ENCODE measurements around the gene HAUS2.
"Not testable (repeated sequence)": the region's sequence is repeated elsewhere in the genome, so short reads cannot be mapped to it uniquely, and the experiment has no call there.

HAUS2 gene

DNA sequence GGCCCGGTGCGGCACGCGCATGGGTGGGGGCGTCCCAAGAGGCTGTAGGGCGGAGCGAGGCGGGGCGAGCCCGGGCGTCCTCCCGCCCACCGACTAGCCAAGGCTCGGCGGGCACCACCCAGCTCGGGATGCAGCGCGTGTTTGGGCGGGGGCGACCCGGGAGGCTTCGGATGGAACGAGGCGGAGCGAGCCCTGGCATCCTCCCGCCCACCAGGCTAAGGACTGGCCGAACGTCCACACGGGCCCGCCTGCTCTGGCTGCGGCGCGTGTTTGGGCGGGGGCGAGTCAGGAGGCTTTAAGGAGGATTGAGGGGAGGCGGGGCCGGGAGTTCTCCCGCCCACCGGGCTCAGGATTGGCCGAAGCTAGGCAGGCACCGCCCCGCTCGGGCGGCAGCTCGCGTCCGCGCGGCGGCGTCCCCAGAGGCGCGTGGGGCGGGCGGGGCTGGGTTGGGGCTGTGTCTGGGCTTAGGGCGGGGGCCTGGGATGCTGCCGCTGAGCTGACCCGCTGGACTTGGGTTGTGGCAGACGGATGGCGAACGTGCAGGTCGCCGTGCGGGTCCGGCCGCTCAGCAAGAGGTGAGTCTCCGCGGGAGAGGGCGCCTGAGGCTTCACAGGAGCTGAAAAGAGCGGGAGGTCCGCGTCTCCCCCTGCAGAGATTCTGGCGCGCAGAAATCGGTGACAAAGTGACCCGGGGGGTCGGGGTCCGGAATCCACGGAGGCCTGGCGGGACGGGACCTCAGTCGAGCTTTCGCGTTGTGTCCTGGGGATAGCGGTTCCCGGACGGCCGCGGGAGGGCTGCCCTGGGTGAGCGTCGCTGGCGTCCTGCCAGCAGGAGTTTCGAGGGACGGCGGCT is 26.8 kb downstream of the HAUS2 start, which contains the start of gene STARD9:
Gene STARD9, plus strand, starts transcription at position 419 of the 852 bp plus-strand sequence. Its CDS starts 110 bp downstream, at position 529.
- DNase-seq (ENCODE audit: low spot score) (peak; percentile 99), FAIRE-seq (peak; percentile 35)

DNA sequence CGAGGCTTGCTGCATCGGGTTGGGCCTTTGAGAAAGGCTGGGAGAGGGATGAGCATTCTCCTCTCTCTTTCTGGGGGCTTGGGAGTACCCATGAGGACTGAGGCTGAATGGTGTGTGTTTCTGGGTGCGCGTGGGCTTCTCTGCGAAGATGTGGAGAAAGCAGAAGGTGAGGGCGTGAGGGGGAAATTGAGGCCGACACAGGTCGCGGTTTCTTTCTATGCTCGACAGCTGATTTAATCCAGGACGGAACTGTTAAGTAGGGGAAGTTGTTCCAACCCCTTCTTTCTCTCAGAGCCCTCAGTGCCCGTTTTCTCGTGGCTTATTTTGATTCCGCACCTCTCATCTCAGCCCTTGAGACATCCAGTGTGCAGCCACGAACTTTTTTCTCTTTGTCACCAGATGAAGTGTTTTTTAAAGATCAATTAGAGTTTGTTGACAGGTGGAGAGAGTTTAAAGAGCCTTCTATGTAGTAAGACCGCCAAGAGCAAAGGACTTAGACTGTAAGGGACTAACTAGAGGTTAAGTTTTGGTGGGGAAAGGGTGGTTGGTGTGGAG is 27.5 kb downstream of the HAUS2 start:
- FAIRE-seq, result no peak
- peak; percentile 10 for DNase-seq (ENCODE audit: low spot score)

DNA sequence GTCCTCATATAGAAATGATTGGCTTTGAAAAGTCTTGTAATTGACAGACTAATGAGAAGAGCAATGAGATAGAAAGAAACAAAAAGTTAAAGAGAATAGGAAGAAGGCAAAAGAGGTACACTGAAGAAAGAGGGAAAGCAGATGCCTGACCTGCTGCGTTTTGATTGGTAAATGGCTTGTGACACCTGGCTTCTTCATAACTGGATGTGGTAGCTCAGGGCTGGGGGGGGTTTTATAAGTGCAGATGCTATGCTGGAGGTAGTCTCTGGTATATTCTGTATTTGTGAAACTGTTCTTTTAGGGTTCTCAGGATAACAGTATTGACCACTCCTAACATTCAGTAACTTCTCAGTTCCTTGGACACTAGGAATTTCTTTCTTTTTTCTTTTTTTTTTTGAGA is 28.1 kb downstream of the HAUS2 start:
- no peak for DNase-seq (ENCODE audit: low spot score)
- no peak for FAIRE-seq

DNA sequence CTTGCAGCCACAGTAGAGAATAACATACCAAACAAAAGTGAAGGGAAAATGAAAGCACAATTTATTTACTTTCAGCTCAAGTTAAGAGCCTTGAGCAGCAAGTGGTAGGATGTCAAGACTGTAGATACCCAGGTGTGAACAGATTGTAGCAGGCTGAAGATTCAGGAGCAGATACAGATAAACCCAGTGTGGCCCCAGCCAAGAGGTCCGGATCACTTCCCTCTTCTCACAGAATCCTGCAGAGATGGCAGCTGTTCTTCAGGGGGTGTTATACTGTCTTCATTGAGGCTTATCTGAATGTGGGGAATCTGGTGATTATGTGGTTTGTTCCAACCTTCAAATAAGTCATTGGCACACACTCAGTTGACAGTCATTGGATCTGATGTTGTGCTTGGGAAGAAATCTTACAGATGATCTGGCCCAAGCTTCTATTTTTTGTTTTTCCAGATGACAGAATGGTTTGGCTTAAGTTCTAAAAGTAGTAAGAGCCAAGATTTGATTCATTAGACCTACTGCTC is 28.9 kb downstream of the HAUS2 start:
- no peak for DNase-seq (ENCODE audit: low spot score)
- no peak for FAIRE-seq

DNA sequence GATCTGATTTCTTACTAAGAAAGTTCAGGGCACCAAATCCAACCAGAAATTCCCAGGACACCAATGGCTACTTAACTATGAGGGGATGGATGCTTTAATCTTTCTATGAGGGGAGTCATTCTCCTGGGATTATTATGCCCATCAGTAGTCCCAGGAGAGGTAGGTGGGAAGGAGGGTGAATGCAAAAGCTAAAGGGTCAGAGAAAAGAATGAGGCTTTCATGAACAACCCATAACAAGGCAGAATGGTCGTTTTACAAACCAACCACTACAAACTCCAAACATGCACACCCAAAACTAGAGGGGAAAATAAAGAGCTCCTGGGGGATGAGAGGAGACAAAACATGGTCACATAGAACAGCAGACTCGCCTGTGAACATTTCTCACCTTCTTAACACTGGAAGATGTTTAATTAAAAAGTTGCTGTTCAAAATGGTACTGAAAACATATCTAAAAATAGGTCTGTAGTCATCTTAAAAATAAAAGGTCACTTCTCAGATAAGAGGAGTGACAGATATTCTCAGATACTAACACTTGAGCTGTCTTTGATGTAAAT is 30.4 kb downstream of the HAUS2 start:
- DNase-seq (ENCODE audit: low spot score) (no peak), FAIRE-seq (no peak)

DNA sequence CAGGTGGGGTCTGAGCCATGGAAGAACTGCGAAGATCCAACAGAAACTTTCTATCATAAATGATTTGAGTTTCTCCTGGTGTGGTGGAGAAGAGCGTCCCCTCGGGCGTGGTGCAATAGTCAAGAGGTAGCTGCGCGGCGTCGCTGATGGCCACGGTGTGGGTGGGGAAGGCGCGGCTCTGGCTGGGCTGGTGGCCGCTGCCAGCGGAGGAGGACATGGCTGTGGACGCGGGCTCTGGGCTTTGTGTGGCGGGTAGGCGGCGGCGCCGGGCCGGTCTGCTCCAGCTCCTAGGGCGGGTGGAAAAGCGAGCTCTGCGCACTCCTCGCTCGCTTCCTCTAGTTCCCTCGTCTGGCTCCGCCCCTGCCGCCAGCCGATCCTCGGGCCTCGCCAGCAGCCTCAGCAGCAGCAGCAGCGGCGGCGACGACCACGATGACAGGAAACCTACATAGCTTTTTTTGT is 32.7 kb downstream of the HAUS2 start:
- no peak for FAIRE-seq
- no peak for DNase-seq (ENCODE audit: low spot score)

DNA sequence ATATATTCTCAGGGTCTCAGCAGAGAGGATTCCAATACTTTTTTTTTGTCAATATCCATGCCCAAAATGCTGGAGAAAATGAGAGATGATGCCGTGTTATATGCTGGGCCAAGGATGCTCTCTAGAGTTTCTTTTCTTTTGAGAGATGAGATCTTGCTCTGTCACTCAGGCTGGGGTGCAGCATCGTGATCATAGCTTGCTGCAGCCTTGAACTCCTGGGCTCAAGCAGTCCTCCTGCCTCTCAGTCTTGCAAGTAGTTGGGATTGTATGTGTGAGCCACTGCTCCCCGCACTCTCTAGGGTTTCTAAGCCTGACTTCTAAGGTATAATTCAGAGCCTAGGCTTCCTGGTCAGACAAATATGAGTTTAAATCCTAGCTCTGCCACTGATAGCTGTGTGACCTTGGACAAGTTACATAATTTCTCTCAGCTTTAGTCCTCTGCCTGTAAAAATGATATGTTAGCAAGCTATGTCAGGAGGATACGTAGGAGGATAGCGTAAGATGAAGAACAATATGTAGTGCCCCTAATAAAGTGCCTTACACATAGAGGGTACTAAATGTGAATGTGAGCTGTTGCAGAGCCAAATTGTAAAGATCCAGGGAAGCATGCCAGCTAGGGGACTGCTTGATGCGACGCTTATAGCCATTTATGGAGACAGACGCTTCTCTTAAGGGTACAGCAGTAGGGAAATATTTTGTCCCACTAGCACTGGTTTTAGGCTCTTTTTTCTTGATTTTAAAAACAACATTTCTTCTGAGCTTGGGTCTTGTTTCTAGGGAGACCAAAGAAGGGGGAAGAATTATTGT is 34.1 kb downstream of the HAUS2 start:
- no peak for FAIRE-seq
- no peak for DNase-seq (ENCODE audit: low spot score)

DNA sequence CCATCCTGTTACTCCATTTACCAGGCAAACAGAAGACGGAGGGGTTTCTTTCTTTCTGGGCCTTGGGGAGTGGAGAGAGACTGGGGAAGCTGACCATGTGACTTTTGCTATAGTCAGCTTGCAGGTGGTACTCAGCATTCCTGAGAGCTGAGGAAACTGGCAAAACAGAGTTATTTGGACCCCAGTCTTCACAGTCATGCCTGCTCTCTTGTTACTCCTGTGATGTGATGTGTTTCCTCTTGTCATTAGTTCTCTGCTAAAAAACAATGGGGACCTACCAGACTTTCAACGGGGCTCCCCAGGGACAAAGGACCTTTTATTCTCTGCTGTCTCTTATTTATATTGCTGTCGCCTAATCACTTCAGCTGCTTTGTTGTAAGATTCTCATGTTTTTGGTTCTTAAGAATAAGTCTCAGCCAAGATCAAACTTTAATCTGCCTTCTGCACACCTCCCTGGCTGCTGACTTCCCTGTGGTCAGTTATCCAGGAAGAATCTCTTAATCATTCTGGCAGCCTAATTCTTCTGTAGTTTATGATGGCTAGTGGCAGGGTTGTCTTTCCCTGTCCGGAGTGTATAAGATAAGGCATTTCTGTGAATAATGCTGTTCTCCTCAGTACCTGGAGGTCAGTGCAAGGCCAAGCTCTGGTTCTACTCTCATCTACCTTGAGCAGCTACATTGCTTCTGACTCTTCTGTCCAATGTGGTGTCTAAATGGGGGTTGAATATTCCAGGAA is 35.6 kb downstream of the HAUS2 start:
- DNase-seq (ENCODE audit: low spot score) (no peak), FAIRE-seq (no peak)

DNA sequence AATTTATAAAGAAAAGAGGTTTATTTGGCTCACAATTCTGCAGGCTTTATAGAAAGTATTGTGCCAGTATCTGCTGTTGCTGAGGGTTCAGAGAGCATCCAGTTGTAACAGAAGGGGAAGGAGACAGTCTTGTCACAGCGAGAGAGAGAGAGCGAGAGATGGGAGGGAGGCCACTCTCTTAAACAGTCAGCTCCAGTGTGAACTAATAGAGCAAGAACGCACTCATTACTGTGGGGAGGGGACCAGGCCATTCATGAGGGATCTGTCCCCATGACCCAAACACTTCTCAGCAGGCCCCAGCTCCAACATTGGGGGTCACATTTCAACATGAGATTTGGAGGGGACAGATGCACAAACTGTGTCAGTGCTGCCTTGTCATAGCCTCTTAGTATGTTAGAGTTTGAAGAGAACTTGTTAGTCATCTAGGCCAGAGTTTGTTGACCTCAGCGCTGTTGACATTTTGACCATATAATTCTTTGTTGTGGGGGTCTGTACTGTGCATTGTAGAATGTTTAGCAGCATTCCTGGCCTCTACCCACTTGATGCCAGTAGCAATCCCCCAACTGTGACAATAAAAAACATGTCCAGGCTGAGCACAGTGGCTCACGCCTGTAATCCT is 42.1 kb downstream of the HAUS2 start:
- FAIRE-seq (no peak), DNase-seq (ENCODE audit: low spot score) (no peak)

DNA sequence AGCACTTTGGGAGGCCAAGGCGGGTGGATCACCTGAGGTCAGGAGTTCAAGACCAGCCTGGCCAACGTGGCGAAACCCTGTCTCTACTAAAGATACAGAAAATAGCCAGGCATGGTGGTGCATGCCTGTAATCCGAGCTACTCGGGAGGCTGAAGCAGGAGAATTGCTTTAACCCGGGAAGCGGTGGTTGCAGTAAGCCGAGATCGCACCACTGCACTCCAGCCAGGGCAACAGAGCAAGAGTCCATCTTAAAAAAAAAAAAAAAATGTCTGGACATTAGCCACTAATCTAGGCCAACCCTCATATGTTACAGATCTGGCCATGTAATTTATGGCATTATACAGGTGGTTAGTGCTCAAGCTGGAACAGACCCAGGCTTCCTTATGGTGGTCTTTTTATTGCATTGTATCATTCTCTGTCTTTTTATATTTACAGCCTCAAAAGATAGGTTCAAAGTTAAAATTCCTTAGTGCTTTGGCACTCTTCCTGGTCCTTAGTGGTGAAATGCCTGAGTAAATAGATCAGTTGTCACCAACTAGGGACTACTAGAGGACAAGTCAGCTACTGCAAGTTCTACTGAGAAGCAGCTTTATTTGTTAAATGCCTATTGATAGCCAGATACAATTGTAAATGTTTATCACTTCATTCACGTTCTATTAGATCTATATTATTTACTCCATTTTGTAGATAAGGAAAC is 42.7 kb downstream of the HAUS2 start:
- DNase-seq (ENCODE audit: low spot score) (peak; percentile 29), FAIRE-seq (no peak)

DNA sequence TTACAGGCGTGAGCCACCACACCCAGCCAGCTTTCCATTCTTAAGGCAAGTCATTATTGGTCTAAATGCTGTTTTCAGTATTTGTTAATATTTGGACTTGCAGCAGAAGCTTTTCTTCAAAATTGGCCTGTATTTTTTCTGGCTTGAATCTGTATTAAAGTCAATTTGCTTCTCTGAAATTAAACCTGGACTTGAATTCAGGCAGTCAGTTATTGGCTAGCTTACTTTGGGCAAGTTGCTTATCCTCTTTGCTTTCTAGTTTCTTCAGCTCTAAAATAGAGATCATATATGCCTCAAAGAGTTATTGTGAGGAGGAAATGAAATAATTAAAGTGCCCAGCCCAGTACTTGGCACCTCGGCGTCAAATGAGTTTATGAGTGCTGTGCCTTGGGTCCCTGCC is 44.1 kb downstream of the HAUS2 start:
- no peak for FAIRE-seq
- DNase-seq (ENCODE audit: low spot score), result no peak

DNA sequence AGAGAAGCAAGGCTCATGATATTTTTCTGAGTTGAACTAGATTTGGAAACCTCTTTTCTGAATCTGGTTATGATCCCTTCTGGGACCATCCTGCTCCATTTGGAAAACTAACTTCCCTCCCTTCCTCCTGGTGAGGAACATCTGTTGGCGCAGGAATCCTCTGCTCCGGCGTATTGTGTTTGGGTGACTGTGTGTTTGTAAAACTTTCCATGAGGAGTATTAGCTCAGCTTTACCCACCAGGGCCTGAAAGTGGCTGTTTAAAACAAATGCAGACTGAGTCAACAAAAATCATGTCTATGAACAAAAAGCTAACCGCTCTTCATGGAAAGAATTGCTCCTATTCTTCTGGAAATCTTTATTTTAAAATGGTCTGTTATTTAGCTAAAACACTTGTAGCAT is 44.5 kb downstream of the HAUS2 start:
- no peak for DNase-seq (ENCODE audit: low spot score)
- no peak for FAIRE-seq

DNA sequence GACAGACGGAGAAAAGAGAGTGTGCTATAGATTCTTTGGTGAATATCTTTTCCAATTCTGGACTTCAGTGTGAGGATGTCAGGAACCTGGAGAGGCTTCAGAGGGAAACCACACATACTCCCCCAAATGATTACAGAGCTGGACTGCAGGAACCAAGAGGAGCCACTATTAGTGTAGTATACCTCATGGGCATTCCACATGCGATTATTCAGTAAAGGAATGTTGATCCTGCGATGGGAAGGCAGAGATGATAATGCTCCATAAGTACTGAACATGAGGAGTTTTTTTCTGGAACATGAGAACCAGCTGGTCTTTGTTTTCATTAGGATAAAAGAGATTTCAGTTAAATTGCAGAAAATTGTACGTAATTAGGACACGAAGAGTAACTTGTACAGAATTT is 45.5 kb downstream of the HAUS2 start:
- no peak for FAIRE-seq

DNA sequence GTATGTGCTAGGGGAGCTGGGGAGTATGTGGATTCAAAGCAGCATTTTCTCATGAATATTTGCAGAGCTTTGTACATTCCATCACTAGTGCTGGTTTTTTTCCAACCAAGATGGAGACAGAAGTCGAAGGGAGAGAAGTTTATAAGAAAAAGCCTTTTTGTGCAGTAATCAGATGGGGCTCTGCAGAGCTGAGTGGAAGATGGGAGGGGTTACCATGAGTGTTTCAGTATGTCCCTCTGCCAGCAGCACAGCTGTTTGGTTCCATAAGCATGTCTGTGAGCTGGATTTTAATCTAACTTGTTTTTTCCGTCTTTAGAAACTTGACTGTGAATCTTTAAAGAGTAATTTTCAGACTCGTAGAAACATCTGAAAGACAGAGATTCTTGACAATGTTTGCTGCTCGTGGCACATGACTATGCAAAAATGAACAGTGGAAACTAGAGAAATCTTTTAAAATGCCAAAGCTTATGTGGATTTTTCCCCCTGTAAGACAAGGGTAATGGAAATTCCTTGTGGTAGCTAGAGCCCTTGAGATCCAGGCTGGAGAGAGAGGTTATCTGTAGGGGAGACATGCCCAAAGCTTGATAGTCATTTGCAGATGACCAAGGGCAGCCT is 47.1 kb downstream of the HAUS2 start:
- DNase-seq (ENCODE audit: low spot score) (no peak), FAIRE-seq (no peak)

More for the DNA sequence above, 45.5 kb downstream of the HAUS2 start:
- no peak for DNase-seq (ENCODE audit: low spot score)

DNA sequence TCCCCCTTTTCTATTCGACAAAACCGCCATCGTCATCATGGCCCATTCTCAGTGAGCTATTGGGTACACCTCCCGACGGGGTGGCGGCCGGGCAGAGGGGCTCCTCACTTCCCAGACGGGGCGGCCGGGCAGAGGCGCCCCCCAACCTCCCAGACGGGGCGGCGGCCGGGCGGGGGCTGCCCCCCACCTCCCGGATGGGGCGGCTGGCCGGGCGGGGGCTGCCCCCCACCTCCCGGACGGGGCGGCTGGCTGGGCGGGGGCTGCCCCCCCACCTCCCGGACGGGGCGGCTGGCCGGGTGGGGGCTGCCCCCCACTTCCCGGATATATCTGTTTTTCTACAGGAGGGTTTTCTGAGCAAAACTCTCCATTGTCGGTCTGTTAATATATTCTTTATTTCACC is 52.7 kb downstream of the HAUS2 start:
- FAIRE-seq; DNase-seq (ENCODE audit: low spot score): not testable (repeated sequence)

DNA sequence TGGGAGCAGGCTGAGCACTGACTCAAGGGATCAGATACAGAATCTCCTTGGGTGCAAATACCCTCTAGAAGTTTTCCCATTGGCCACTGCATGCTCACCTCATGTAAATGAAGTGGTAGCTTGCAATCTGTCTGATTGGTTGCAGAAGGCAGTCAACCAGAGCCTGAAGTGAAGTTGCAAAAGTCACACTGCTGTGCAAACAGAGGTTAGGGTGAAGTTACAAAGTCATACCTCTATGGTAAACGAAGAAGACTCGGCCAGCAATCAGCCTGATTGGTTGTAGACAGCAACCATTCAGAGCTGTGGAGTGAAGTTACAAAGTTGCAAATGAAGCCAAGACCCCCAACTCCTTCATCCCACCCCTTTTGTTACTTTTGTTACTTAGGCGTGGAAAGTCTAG is 53.9 kb downstream of the HAUS2 start:
- FAIRE-seq (no peak), DNase-seq (ENCODE audit: low spot score) (no peak)

DNA sequence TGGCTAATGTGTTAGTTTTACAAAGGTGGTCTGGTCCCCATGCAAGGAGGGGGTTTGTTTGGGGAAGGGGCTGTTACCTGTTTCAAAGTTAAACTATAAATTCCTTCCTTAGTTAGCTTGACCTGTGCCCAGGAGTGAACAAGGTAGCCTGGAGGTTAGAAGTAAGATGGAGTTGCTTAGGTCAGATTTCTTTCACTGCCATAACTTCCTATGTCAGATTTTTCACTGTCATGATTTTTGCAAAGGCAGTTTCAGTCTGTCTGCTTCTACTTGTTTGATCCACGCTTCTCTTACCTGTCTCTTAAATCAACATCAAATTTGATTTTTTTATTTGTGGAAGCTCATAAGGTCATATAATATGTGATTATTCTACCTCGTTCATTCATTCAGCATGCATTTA is 55.3 kb downstream of the HAUS2 start:
- FAIRE-seq (no peak), DNase-seq (ENCODE audit: low spot score) (no peak)

DNA sequence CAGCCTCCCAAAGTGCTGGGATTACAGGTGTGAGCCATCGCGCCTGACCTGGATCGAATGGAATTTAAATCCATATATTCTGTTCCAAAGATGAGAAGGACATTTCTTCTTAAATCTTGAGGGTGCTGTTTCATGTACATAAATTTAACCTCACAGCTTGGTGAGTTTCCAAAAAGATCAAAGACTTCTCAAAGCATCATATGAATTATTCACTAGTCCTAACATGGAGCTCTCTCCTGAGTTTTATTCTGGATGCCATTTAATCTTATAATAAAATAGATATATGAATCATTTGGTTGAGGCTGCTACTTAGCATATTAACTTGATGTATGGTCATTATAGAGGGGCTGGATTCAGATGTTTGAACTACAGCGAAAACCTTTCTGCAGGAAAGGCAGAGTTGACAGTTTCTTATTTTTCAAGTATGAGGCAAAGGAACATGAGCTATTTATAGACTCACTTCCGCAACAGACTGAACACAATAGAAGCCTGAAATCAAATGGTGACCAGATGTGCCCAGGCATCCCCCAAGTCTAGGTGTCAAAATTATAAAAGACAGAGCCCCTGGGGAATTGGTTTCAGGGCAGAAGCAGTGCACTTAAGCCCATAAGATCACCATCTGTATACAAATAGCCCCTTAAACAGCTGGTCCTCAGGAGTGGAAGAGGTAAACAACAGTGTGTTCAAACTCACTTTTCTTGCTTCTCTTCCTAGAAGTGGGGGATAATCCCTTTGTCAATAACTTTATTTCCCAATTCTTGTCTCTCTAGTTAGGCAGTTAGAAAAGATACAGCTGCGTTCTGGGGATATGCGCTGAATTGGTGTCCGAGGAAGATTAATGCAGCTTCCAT is 56.5 kb downstream of the HAUS2 start:
- FAIRE-seq (no peak), DNase-seq (ENCODE audit: low spot score) (no peak)

All from urothelium cell line (cell line).